Loucy (cell line): Measurements from ENCODE around the gene ARHGAP28.

ENCODE experiments used
- H2AFZ ChIP-seq: fragments of 200-600 bp; sonication (generic); 2 replicates; pipeline ENCODE4 v1.6.0; 2016; ENCODE audit warnings: antibody characterized with exemption, mild to moderate bottlenecking, low read length, moderate library complexity
- H3F3A ChIP-seq: fragments of 200-600 bp; 2 replicates; pipeline ENCODE4 v1.6.0; 2016; ENCODE audit warnings: antibody characterized with exemption, low read depth, mild to moderate bottlenecking
- H3K27me3 ChIP-seq: fragments of 200-600 bp; sonication (generic); 2 replicates; pipeline ENCODE4 v1.6.1; 2014; ENCODE audit warnings: low read length, mild to moderate bottlenecking; ENCODE audit not compliant: insufficient read depth, poor library complexity, severe bottlenecking
- H3K36me3 ChIP-seq: fragments of 200-600 bp; sonication (generic); 2 replicates; pipeline ENCODE4 v1.6.1; 2016; ENCODE audit warnings: low read length; ENCODE audit not compliant: insufficient read depth
- H3K4me1 ChIP-seq: fragments of 200-600 bp; sonication (generic); 2 replicates; pipeline ENCODE4 v1.5.1; 2014; ENCODE audit warnings: low read length, mild to moderate bottlenecking; ENCODE audit not compliant: insufficient read depth, poor library complexity, severe bottlenecking
- H3K4me2 ChIP-seq: fragments of 200-600 bp; sonication (generic); 2 replicates; pipeline ENCODE4 v1.6.0; 2014; ENCODE audit warnings: antibody characterized with exemption, low read length, low read depth, mild to moderate bottlenecking; ENCODE audit not compliant: poor library complexity, severe bottlenecking
- H3K4me3 ChIP-seq: fragments of 200-600 bp; sonication (generic); 2 replicates; pipeline ENCODE4 v1.5.1; 2014; ENCODE audit warnings: low read length, mild to moderate bottlenecking, mixed read lengths; ENCODE audit not compliant: poor library complexity, severe bottlenecking
- H3K79me2 ChIP-seq: fragments of 200-600 bp; sonication (generic); 2 replicates; pipeline ENCODE4 v1.6.1; 2014; ENCODE audit warnings: low read length; ENCODE audit not compliant: insufficient read depth
- H3K9ac ChIP-seq: fragments of 200-600 bp; sonication (generic); 2 replicates; pipeline ENCODE4 v1.6.0; 2014; ENCODE audit warnings: mild to moderate bottlenecking, low read depth, low read length, moderate library complexity; ENCODE audit not compliant: poor library complexity, severe bottlenecking
- H3K9me2 ChIP-seq: fragments of 200-600 bp; sonication (generic); replicated peaks from 2 replicates; pipeline ENCODE4 v1.6.1; 2016; ENCODE audit warnings: low read depth, low read length, mixed read lengths
- H3K9me3 ChIP-seq: fragments of 200-600 bp; sonication (generic); 2 replicates; pipeline ENCODE4 v1.6.1; 2014; ENCODE audit warnings: mild to moderate bottlenecking, antibody characterized with exemption, low read length, low read depth; ENCODE audit not compliant: insufficient read depth
- H4K20me1 ChIP-seq: fragments of 200-600 bp; sonication (generic); 2 replicates; pipeline ENCODE4 v1.6.0; 2014; ENCODE audit warnings: antibody characterized with exemption, low read length, mild to moderate bottlenecking; ENCODE audit not compliant: insufficient read depth, poor library complexity, severe bottlenecking
- EZH2phosphoT487 ChIP-seq: fragments of 200-600 bp; IDR thresholded peaks from 2 replicates; pipeline ENCODE4 v1.6.1; 2018; ENCODE audit warnings: antibody characterized with exemption, mild to moderate bottlenecking, moderate library complexity, borderline replicate concordance
- TF ChIP-seq, protein P1 (sequence below): fragments of 200-600 bp; sonication (generic); conservative IDR thresholded peaks from 2 replicates; pipeline ENCODE4 v1.5.1; 2014; ENCODE audit warnings: mild to moderate bottlenecking, antibody characterized with exemption, low read length

ARHGAP28 gene

DNA sequence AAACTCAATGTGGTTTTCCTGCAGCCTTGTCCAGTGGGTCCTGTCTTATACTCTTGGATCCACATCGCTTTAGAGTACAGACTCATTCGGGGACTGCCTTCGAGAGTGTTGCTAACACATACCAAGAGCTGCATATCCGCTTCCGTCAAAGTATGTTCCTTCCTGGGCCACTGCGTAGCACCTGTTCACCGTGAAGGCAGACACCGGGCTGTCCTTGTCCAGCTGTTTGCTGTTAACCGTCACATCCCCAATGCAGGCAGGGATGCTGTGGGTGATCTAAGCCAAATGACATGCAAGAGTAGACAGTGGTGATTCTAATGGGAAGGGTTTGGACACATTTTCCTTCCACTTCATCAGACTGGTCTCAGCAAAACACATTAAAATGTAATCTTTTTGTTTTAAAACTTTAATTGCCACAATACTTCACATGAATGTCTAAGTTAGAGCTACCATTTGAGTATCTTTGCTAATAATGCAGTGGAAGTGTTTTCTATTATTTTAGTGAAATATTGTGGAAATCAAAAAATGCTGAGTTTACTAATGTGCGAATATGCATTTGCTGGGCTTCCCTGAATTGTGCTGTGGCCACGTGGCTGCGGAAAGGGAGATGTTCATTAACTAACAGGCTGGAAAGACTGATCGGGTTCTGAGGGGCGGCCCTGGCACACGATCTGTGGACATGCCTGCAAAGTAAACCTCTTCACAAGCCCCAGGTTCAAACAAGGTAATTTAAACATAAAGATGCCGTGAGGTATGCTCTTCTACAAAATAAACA, 219.0 kb downstream of the ARHGAP28 start:
- no peak overlapping the region for H3K4me2 ChIP-seq

DNA sequence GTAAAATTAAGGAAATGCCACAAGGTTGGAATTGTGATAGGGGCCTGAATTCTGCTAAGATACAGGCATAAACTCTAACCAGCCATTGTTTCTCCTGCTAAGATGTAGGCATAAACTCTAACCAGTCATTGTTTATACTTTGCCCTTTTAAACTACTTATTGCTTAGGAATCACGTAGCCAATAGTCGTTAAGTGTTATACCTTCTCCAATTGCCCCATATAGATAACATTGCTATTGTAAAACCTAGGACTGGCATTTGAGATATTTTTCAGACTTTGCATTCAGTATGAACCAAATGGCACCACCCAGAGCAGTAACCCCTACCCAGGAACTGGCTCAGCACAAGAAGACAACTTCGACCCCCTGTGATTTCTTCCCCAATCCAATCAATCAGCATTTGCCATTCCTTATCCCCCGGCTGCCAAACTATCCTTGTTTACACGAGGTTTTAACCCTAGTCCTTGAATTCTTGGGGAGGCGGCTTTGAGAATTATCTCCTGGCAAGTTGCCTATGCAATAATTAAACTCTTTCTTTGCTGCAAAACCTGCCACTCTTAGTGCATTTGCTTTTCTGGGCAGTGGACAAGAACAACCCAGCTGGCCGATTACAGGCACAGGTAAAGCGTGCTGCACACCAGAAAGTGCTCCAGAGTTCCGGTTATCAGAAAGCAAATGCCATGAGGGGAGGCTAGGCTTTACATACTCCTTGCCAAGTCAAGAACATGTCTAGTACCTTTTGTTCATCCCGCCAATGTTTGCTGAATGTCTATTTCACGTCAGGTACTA, 220.5 kb downstream of the ARHGAP28 start:
- no peak overlapping the region for H3K4me3 ChIP-seq
- peaks cover 3% of the 10 kb centered on the region; the same call in 1 of the 2 replicates for H3K9me3 ChIP-seq
- H3K9ac ChIP-seq = no peak overlapping the region
- TF ChIP-seq, protein P1, sequence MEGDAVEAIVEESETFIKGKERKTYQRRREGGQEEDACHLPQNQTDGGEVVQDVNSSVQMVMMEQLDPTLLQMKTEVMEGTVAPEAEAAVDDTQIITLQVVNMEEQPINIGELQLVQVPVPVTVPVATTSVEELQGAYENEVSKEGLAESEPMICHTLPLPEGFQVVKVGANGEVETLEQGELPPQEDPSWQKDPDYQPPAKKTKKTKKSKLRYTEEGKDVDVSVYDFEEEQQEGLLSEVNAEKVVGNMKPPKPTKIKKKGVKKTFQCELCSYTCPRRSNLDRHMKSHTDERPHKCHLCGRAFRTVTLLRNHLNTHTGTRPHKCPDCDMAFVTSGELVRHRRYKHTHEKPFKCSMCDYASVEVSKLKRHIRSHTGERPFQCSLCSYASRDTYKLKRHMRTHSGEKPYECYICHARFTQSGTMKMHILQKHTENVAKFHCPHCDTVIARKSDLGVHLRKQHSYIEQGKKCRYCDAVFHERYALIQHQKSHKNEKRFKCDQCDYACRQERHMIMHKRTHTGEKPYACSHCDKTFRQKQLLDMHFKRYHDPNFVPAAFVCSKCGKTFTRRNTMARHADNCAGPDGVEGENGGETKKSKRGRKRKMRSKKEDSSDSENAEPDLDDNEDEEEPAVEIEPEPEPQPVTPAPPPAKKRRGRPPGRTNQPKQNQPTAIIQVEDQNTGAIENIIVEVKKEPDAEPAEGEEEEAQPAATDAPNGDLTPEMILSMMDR = no peak
- TF ChIP-seq EZH2phosphoT487 = no peak
- no peaks in the 10 kb centered on the region for H3K36me3 ChIP-seq
- no peak overlapping the region for H2AFZ ChIP-seq
- H3K4me1 ChIP-seq = no peaks in the 10 kb centered on the region
- no peaks in the 10 kb centered on the region for H3K27me3 ChIP-seq
- no peaks in the 10 kb centered on the region for H4K20me1 ChIP-seq
- H3F3A ChIP-seq = no peaks in the 10 kb centered on the region
- H3K79me2 ChIP-seq = no peaks in the 10 kb centered on the region
- no peak overlapping the region for H3K4me2 ChIP-seq
- no peaks in the 10 kb centered on the region for H3K9me2 ChIP-seq

More for the DNA sequence above, 219.0 kb downstream of the ARHGAP28 start:
- Histone ChIP-seq H3K9ac (no peak overlapping the region), H3K9me2 (no peaks in the 10 kb centered on the region), H3K4me3 (no peak overlapping the region), H3K79me2 (no peaks in the 10 kb centered on the region), H3K27me3 (no peaks in the 10 kb centered on the region), H3K4me1 (no peaks in the 10 kb centered on the region), H3K36me3 (no peaks in the 10 kb centered on the region), H4K20me1 (no peaks in the 10 kb centered on the region), H2AFZ (no peak overlapping the region), H3F3A (no peaks in the 10 kb centered on the region), H3K9me3 (peaks cover 3% of the 10 kb centered on the region; the same call in 1 of the 2 replicates)
- TF ChIP-seq, protein P1 = no peak
- TF ChIP-seq EZH2phosphoT487 = no peak

DNA sequence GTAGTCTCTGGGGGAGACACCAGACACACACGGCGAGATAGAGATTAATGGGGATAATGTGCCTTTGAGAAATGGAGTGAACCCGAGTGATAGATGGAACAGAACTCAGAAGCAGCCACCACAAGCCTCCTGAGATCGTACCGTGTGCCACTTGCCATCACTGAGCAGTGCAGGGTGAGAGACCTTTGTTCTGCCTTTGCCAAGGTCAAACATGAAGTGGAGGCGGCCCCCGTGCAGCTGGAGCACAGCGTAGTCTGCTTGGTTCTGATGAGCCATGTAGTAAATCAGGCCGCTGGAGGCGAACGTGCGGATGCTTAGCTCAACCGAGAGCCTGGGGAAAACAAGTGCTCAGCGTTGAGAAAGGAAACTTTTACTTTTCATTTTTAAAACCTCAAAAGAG, 221.1 kb downstream of the ARHGAP28 start:
- Histone ChIP-seq H3K36me3 (no peaks in the 10 kb centered on the region), H3K9me3 (peaks cover 3% of the 10 kb centered on the region; the same call in 1 of the 2 replicates), H3K9me2 (no peaks in the 10 kb centered on the region), H3F3A (no peaks in the 10 kb centered on the region), H3K27me3 (no peaks in the 10 kb centered on the region), H3K9ac (no peak overlapping the region), H3K79me2 (no peaks in the 10 kb centered on the region), H3K4me1 (no peaks in the 10 kb centered on the region), H2AFZ (no peak overlapping the region), H3K4me2 (no peak overlapping the region), H4K20me1 (no peaks in the 10 kb centered on the region), H3K4me3 (no peak overlapping the region)
- TF ChIP-seq, protein P1 = no peak
- no peak for TF ChIP-seq EZH2phosphoT487
